Left renal pelvis (tissue), 4 donors: ENCODE results near the gene IQSEC3. TPM values are rescaled to one million over a fixed set of nuclear protein-coding genes. Genes with fewer than 3 reads are reported as not detected.
"Not testable (repeated sequence)": the region's sequence is repeated elsewhere in the genome, so short reads cannot be mapped to it uniquely, and the experiment has no call there.

ENCODE experiments used
- DNase-seq, 4 donors: peaks; one replicate each; pipeline ENCODE4 v3.0.0-alpha.2; 2013; ENCODE audit warnings: low read depth in 4 of 4, low spot score in 3 of 4
- polyA plus RNA-seq, 4 donors: library from polyadenylated mRNA; unstranded; fragments of 120-200 nt; gene quantifications; one replicate each; pipeline ENCODE4 v1.2.1, GENCODE V29; 2013; ENCODE audit not compliant: insufficient read length in 4 of 4

IQSEC3 gene
- polyA plus RNA-seq, 4 donors: 6.4 to 10.5 (median 7.4) TPM

GRCh38 chr12:133616-134232 lies 67.2 kb downstream of the IQSEC3 start:
- DNase-seq: not testable (repeated sequence)

GRCh38 chr12:135138-135537 lies 68.6 kb downstream of the IQSEC3 start:
- no peak for DNase-seq

- no peak for DNase-seq
Observed at GRCh38 chr12:138171-138897, 71.8 kb downstream of the IQSEC3 start.

- no peak for DNase-seq
Observed at GRCh38 chr12:138898-139534, 72.4 kb downstream of the IQSEC3 start.

GRCh38 chr12:139585-139984 lies 73.0 kb downstream of the IQSEC3 start:
- DNase-seq: no peak

GRCh38 chr12:140162-140561 lies 73.6 kb downstream of the IQSEC3 start:
- no peak for DNase-seq

- DNase-seq: no peak
Observed at GRCh38 chr12:143964-144649, 77.5 kb downstream of the IQSEC3 start.

GRCh38 chr12:144650-145284 lies 78.2 kb downstream of the IQSEC3 start:
- DNase-seq: no peak

GRCh38 chr12:145369-145960 lies 78.9 kb downstream of the IQSEC3 start:
- DNase-seq: no peak

- no peak for DNase-seq
Observed at GRCh38 chr12:147242-147641, 80.7 kb downstream of the IQSEC3 start.

GRCh38 chr12:148676-149416 lies 82.3 kb downstream of the IQSEC3 start:
- DNase-seq: no peak

- DNase-seq: no peak
Observed at GRCh38 chr12:151579-151978, 85.0 kb downstream of the IQSEC3 start.

GRCh38 chr12:152440-152839 lies 85.9 kb downstream of the IQSEC3 start:
- DNase-seq: no peak

- no peak for DNase-seq
Observed at GRCh38 chr12:153080-153746, 86.6 kb downstream of the IQSEC3 start.

- no peak for DNase-seq
Observed at GRCh38 chr12:154058-154457, 87.5 kb downstream of the IQSEC3 start.

GRCh38 chr12:155006-155405 lies 88.4 kb downstream of the IQSEC3 start:
- no peak for DNase-seq

GRCh38 chr12:155646-156045 lies 89.1 kb downstream of the IQSEC3 start:
- no peak for DNase-seq

GRCh38 chr12:156945-157344 lies 90.4 kb downstream of the IQSEC3 start:
- DNase-seq: no peak

GRCh38 chr12:157644-158043 lies 91.1 kb downstream of the IQSEC3 start:
- DNase-seq: no peak
